ENCODE results near the gene ARHGAP26.
"Not testable (repeated sequence)": the region's sequence is repeated elsewhere in the genome, so short reads cannot be mapped to it uniquely, and the experiment has no call there.

Gene ARHGAP26

GRCh38 chr5:142981886-142982820 lies 212.0 kb downstream of the ARHGAP26 start:
- DNase-seq (ENCODE audit: low read depth in 2 of 2): peak in 1 of 2 experiments; percentile 67

DNA sequence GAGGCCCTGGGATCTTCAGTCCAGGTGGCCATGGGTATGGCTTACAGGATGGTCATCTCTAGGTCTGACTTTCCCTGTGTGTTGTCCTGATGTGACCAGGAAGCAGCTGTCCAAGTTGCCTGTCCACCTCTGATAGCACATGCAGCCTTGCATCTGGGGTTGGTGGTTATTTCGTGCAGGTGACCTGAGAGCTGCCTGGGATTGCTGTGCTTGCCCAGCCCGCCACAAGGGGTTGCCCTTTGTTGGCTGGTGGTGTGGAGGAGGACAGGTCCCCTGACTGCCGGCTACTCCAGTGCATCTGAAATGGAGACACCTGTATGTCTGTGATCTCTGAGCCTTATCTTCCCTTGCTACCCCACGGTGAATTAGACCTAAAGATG lies 212.6 kb downstream of the ARHGAP26 start:
- DNase-seq (ENCODE audit: low read depth in 2 of 2): no peak

DNA sequence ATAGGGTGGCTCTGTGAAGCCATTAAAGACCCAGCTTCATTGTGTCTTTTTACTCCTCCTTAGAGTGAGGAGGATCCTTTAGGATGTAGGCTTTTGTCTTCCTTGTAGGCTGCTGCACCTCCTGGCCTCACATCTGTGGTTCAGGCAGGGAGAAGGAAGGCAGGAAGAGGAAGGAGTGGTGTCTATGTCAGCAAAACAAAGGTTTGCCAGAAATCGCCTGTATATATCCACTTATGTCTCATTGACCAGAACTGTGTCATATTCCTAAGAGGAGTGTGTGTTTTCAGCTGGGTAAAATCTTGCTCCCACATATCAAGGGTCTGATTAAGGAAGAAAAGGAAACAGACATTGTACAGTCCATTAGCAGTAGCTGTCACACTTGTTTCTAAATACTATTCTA lies 213.8 kb downstream of the ARHGAP26 start:
- DNase-seq (ENCODE audit: low read depth in 2 of 2): no peak

GRCh38 chr5:142984525-142984924 lies 214.3 kb downstream of the ARHGAP26 start:
- DNase-seq (ENCODE audit: low read depth in 2 of 2): peak in 1 of 2 experiments; percentile 20

GRCh38 chr5:142989270-142989669 lies 219.1 kb downstream of the ARHGAP26 start:
- DNase-seq (ENCODE audit: low read depth in 2 of 2): not testable (repeated sequence)

- DNase-seq (ENCODE audit: low read depth in 2 of 2): not testable (repeated sequence)
These were observed 219.9 kb downstream of the ARHGAP26 start for GRCh38 chr5:142990073-142990472.

- no peak for DNase-seq (ENCODE audit: low read depth in 2 of 2)
These were observed 224.0 kb downstream of the ARHGAP26 start for GRCh38 chr5:142994218-142994617.

GRCh38 chr5:142995621-142996020 lies 225.4 kb downstream of the ARHGAP26 start:
- DNase-seq (ENCODE audit: low read depth in 2 of 2): not testable (repeated sequence)

DNA sequence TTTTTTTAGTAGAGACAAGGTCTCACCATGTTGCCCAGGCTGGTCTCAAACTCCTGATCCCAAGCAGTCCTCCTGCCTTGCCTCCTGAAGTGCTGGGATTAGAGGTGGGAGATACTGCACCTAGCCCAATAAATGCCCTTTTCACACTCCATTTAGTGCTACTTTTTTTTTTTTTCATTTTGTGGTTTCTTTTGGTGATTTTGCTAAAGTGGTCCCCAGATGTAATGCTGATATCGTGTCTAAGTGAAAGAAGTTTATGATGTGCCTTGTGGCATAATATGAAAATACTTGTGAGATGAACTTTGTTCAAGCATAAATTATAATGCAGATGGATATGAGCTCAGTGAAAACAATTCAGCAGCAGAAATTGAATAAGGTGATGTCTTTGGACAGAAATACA lies 227.4 kb downstream of the ARHGAP26 start:
- no peak for DNase-seq (ENCODE audit: low read depth in 2 of 2)

DNA sequence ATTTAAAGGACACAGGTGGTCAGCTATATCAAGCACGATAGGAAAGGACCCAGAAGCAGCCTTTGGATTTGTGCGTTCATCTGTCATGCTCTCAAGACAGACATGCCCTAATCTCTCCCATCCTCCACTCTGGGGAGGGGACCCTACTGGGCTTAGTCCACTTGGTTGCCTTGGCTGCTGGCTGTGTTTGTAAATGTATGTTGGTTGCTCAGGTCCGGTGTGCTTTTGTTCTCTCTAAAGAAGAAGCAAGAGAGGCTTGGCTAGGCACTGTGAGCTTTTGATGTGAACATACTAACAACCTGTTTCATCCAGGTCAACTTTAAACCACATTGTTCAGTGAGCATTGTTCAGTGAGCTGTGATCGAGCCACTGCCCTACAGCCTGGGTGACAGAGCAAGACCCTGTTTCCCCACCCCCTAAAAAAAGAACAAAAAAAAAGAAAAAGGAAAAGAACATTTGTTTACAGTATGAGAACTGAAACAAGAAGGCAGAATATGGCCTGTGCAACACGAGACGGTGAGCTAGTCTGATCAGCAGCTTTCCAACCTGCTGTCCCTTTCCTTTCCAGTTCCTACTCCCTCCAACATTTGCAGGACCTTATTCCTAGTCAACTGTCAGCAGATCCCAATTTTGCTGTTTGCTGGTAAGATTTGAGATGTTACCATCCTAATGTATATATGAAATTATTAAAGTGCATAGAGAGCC lies 228.3 kb downstream of the ARHGAP26 start:
- DNase-seq (ENCODE audit: low read depth in 2 of 2): no peak

GRCh38 chr5:143000551-143000950 lies 230.4 kb downstream of the ARHGAP26 start:
- not testable (repeated sequence) for DNase-seq (ENCODE audit: low read depth in 2 of 2)

GRCh38 chr5:143001764-143002351 lies 231.7 kb downstream of the ARHGAP26 start:
- peak in 1 of 2 experiments; percentile 8 for DNase-seq (ENCODE audit: low read depth in 2 of 2)

DNA sequence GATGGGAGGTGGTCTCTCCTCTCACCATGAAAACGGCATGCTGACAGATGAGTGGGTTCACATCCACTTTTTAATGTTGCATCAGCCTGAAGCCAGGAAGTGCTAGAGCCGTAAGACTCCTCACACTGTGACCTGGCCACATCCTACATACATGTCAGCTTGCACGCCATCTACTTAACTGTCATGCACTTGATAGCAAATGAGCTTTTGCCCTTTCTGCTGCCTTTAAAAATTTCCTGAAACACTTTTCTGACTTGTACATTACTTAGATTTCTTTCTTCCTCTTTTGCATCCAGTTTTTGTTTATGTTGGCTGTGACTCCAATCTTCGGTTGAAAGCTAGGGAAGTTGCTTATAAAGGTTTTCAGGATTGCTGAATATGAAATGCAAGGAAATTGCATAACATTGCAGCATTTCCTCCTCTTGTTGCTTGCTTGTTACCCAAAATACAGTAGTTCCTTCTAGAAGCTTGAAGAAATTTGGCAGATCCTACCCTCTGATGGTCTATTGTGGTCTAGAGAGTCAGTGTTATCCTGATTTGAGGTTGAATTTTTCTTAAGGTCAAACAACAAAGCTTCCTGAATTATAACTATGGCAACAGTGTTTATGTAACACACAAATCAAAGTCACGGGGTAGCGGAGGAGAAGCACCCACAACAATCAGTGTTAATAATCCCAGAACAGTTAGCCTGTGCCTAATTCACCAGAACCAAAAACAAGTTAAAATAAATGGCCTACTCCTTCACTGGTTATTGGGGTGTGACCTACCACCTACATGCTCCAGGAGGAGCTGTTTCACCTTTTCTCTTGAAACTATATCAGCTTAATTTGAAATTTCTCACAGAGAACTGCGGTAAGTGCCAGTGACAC lies 232.5 kb downstream of the ARHGAP26 start:
- DNase-seq (ENCODE audit: low read depth in 2 of 2): peak; percentile 85 to 88

GRCh38 chr5:143003328-143003636 lies 233.1 kb downstream of the ARHGAP26 start:
- DNase-seq (ENCODE audit: low read depth in 2 of 2): no peak

DNA sequence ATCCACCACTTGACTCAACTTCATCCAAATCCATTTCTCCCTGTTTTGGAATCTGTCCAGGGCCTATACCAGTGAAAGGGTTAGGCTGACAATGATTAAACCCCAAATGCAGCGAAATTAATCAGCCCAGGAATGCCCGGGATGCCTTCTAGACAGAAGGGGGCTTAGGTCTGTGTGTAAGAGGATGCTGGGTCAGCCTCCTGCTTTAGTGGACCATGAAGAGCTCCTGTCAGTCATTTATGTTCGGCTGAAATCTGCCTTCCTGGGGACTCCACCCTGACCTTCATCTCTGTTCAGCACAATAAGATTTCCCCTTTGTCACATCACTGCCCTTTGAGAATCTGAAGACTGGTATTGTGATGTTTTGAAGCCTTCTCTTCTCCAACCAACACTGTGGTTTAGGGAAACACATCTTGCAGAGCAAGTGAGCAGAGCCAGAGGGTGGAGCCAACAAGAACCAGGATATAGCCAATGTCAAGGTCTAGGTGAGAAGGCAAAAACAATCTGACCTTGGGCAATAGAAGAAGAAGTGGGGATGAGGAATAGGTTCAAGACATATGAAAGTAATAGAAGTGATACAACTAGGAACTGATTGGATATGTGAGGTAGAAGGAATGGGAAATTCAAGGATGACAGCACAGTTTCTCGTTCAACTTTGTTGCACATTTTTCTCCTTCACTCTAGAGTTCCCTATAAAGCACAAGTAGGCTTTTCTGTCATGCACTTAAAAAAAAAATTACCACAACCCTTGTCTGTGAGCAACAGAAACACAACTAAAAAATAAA lies 234.4 kb downstream of the ARHGAP26 start:
- no peak for DNase-seq (ENCODE audit: low read depth in 2 of 2)

DNA sequence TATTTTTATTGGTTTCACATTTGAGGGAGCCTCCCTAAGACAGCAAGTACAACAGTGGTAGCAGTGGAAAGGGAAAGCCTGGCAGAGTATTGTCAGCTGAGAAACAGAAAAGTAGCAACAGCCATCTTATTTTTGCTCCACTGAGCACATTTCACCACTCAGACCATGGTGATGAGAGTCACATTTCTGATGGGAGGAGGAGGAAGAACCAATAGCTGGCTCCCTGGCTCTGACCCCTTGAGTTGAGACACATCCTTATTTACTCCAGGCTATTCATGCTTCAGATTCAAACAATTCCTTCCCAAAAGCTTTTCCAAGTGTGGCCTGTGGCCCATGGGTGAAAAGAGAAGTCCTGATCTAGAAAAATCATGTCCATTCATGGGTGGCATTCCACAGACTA lies 236.3 kb downstream of the ARHGAP26 start:
- DNase-seq (ENCODE audit: low read depth in 2 of 2): no peak

DNA sequence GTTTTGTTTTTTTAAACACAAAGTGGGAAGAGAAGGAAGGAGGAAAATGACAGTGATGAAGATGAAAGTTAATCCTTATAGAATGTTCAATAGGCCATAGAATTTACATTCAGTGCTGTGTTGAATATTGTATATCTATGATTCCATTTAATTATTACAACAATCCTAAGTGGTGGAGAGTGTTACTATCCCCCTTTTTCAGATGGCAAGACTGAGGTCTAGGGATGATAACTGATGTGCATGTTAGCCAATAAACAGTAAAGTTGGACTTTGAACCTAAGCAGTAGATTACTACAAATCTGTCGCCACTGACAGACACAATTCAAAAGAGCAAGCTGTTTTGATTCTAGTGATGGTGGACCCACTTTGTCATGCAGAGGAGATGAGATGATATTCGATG lies 237.9 kb downstream of the ARHGAP26 start:
- no peak for DNase-seq (ENCODE audit: low read depth in 2 of 2)

GRCh38 chr5:143008809-143009521 lies 238.8 kb downstream of the ARHGAP26 start:
- DNase-seq (ENCODE audit: low read depth in 2 of 2): peak in 1 of 2 experiments; percentile 47

- no peak for DNase-seq (ENCODE audit: low read depth in 2 of 2)
These were observed 240.2 kb downstream of the ARHGAP26 start for GRCh38 chr5:143010351-143010750.

- DNase-seq (ENCODE audit: low read depth in 2 of 2): peak; percentile 63 to 74
These were observed 241.4 kb downstream of the ARHGAP26 start for GRCh38 chr5:143011585-143011984.

Measured in fibroblast of skin of left biceps (primary cell).